K562 (cell line): ENCODE results near the gene NDUFA5. TPM values are rescaled to one million over a fixed set of nuclear protein-coding genes. Genes with fewer than 3 reads are reported as not detected.

Experiments used
- ATAC-seq: fragments of 200-7000 bp; cut with Tn5 transposase; 3 replicates; pipeline ENCODE4 v1.9.1; 2020; ENCODE audit warnings: moderate library complexity
- BruUV-seq: library from RNA; stranded (reverse); fragments of 400-500 nt; replicated peaks from 2 replicates; lab custom pipeline; 2021; lab: Mats Ljungman, UMichigan
- CTCF ChIA-PET: fragments of 300-600 bp; formaldehyde crosslinking; extraction: SDS; loops from one replicate; lab custom pipeline; 2021; ENCODE audit warnings: low intra/inter-chr PET ratio; lab: Yijun Ruan, JAX
- POLR2A ChIA-PET: fragments of 300-600, 350-650 bp; sonication (Branson Sonifier 250); formaldehyde crosslinking; extraction: SDS; loops from one replicate; lab custom pipeline; 2021; ENCODE audit warnings: antibody characterized with exemption, inconsistent platforms; lab: Yijun Ruan, JAX
- DNase-seq, 4 experiments: peaks; one replicate each; pipeline versions ENCODE4 v3.0.0 to v3.0.0-alpha.2; 2011 to 2018; ENCODE audit warnings: low spot score in 3 of 4, mixed read lengths in 3 of 4; ENCODE audit errors: extremely low read depth in 1 of 4
- FAIRE-seq: peaks from 2 replicates; lab custom pipeline; 2011; peaks lifted over from hg19 to GRCh38; lab: Jason Lieb, UNC
- H2AFZ ChIP-seq: 2 replicates; pipeline ENCODE4 v1.6.0; 2011; ENCODE audit warnings: low read depth, low read length, control low read depth, inconsistent platforms
- H3K27ac ChIP-seq: fragments of 200-600 bp; 3 replicates; pipeline ENCODE4 v1.8.0; 2011; ENCODE audit warnings: low read depth, mild to moderate bottlenecking, control low read depth, inconsistent platforms, low read length, moderate library complexity, mixed read lengths; ENCODE audit errors: extremely low read depth
- H3K27me3 ChIP-seq, 2 experiments: fragments of 300-600 bp in 1 of 2; 2 replicates in 1 of 2; 3 replicates in 1 of 2; pipeline versions ENCODE4 v1.6.0 to v1.8.0; 2011; ENCODE audit warnings: inconsistent platforms in 2 of 2, low read length in 2 of 2, mild to moderate bottlenecking in 1 of 2, mixed read lengths in 1 of 2, moderate library complexity in 1 of 2; ENCODE audit not compliant: control insufficient read depth in 2 of 2, insufficient read depth in 2 of 2
- H3K36me3 ChIP-seq: fragments of 300-600 bp; 3 replicates; pipeline ENCODE4 v1.8.0; 2011; ENCODE audit warnings: mild to moderate bottlenecking, low read length, inconsistent platforms; ENCODE audit not compliant: control insufficient read depth, insufficient read depth
- H3K4me1 ChIP-seq, 2 experiments: fragments of 200-600 bp in 1 of 2; replicated peaks in 1 of 2; 2 replicates in 1 of 2; 3 replicates in 1 of 2; pipeline versions ENCODE4 v1.5.1 to v1.8.0; 2011; ENCODE audit warnings: inconsistent platforms in 2 of 2, low read length in 2 of 2, mild to moderate bottlenecking in 1 of 2, mixed read lengths in 1 of 2, moderate library complexity in 1 of 2; ENCODE audit not compliant: control insufficient read depth in 2 of 2, insufficient read depth in 2 of 2
- H3K4me2 ChIP-seq: 2 replicates; pipeline ENCODE4 v1.6.1; 2011; ENCODE audit warnings: low read length, control low read depth, inconsistent platforms, mixed read lengths; ENCODE audit not compliant: insufficient read depth
- H3K4me3 ChIP-seq: fragments of 200-600 bp; sonication (generic), shearing (Covaris generic); 2 replicates; pipeline ENCODE4 v1.5.1; 2016; ENCODE audit warnings: control low read depth, inconsistent platforms
- H3K79me2 ChIP-seq: fragments of 200-600 bp; 3 replicates; pipeline ENCODE4 v1.8.0; 2011; ENCODE audit warnings: low read length, inconsistent platforms; ENCODE audit not compliant: control insufficient read depth, insufficient read depth
- H3K9ac ChIP-seq, 2 experiments: 2 replicates each; pipeline versions ENCODE4 v1.6.0 to v1.6.1; 2011; ENCODE audit warnings: low read depth in 2 of 2, low read length in 2 of 2, control low read depth in 1 of 2, inconsistent platforms in 1 of 2, mild to moderate bottlenecking in 1 of 2, mixed read lengths in 1 of 2; ENCODE audit not compliant: insufficient read depth in 1 of 2
- H3K9me1 ChIP-seq: one replicate; pipeline ENCODE4 v1.6.0; 2011; ENCODE audit warnings: inconsistent platforms, mild to moderate bottlenecking, low read length, moderate library complexity; ENCODE audit not compliant: control insufficient read depth, insufficient read depth
- H3K9me3 ChIP-seq: replicated peaks from 2 replicates; pipeline ENCODE4 v1.5.1; 2011; ENCODE audit warnings: low read depth, low read length, inconsistent platforms; ENCODE audit not compliant: control insufficient read depth, insufficient read depth
- H4K20me1 ChIP-seq: replicated peaks from 2 replicates; pipeline ENCODE4 v1.6.1; 2011; ENCODE audit warnings: low read length, inconsistent platforms, mixed read lengths; ENCODE audit not compliant: control insufficient read depth, insufficient read depth
- ARNT ChIP-seq, 2 experiments: fragments of 450-650 bp; IDR thresholded peaks; 2 replicates each; pipeline ENCODE4 v1.6.1; 2016; ENCODE audit warnings: mild to moderate bottlenecking in 1 of 2
- DMBX1 ChIP-seq: fragments of 250-450 bp; sonication (Bioruptor Pico); IDR thresholded peaks from 2 replicates; pipeline ENCODE4 v1.8.0; 2022; ENCODE audit warnings: inconsistent platforms, mild to moderate bottlenecking, moderate library complexity, borderline replicate concordance
- ETS2 ChIP-seq: IDR thresholded peaks from 2 replicates; pipeline ENCODE4 v1.6.1; 2016; ENCODE audit warnings: borderline replicate concordance, missing genetic modification characterization, mild to moderate bottlenecking, moderate library complexity, missing compliant biosample characterization; ENCODE audit not compliant: poor library complexity, severe bottlenecking
- HMG20B ChIP-seq: fragments of 250-450 bp; sonication (Bioruptor Pico); IDR thresholded peaks from 2 replicates; pipeline ENCODE4 v1.5.0; 2021; ENCODE audit warnings: mild to moderate bottlenecking
- KLF1 ChIP-seq: fragments of 450-650 bp; IDR thresholded peaks from 2 replicates; pipeline ENCODE4 v1.6.1; 2016; ENCODE audit warnings: missing genetic modification characterization, missing compliant biosample characterization
- MED1 ChIP-seq: sonication (generic); formaldehyde crosslinking; IDR thresholded peaks from 2 replicates; pipeline ENCODE4 v1.8.1; 2023; ENCODE audit warnings: missing genetic modification reagents, borderline replicate concordance
- POLR2G ChIP-seq: fragments of 200-400 bp; formaldehyde crosslinking; IDR thresholded peaks from 2 replicates; pipeline ENCODE4 v1.6.1; 2017; ENCODE audit warnings: low read depth, mild to moderate bottlenecking, antibody characterized with exemption, low read length, moderate library complexity
- SAP30 ChIP-seq: fragments of 200-600 bp; sonication (generic); IDR thresholded peaks from 2 replicates; pipeline ENCODE4 v1.6.1; 2012; ENCODE audit warnings: borderline replicate concordance, low read depth, mild to moderate bottlenecking, moderate library complexity, low read length, control low read depth, inconsistent platforms; ENCODE audit not compliant: insufficient read depth, poor library complexity, severe bottlenecking
- SP1 ChIP-seq: sonication (generic); formaldehyde crosslinking; IDR thresholded peaks from 2 replicates; pipeline ENCODE4 v1.8.1; 2022; ENCODE audit warnings: mild to moderate bottlenecking, missing genetic modification reagents
- TFAM ChIP-seq: fragments of 250-450 bp; sonication (Bioruptor Pico); conservative IDR thresholded peaks from 2 replicates; pipeline ENCODE4 v1.5.0; 2021; ENCODE audit warnings: mild to moderate bottlenecking, moderate library complexity
- ZBTB8A ChIP-seq: fragments of 450-650 bp; IDR thresholded peaks from 2 replicates; pipeline ENCODE4 v1.6.1; 2018; ENCODE audit warnings: mild to moderate bottlenecking, moderate library complexity; ENCODE audit not compliant: partially characterized antibody
- ZNF449 ChIP-seq: fragments of 250-450 bp; sonication (Bioruptor Pico); IDR thresholded peaks from 2 replicates; pipeline ENCODE4 v1.8.0; 2022; ENCODE audit warnings: moderate library complexity, mild to moderate bottlenecking, inconsistent platforms
- ZNF668 ChIP-seq: fragments of 250-450 bp; sonication (Bioruptor Pico); IDR thresholded peaks from 2 replicates; pipeline ENCODE4 v1.8.0; 2022; ENCODE audit warnings: mild to moderate bottlenecking, inconsistent platforms
- ZNF79 ChIP-seq: fragments of 250-450 bp; sonication (Bioruptor Pico); IDR thresholded peaks from 2 replicates; pipeline ENCODE4 v1.4.0; 2020; ENCODE audit warnings: low read depth, mild to moderate bottlenecking, moderate library complexity
- WGBS: fragments of 100-300 bp; shearing (Covaris generic); methylation state at CpG from one replicate; pipeline ENCODE4 v1.1.6; 2016; ENCODE audit warnings: low coverage, mixed read lengths; ENCODE audit not compliant: insufficient coverage; ENCODE audit errors: missing lambda C conversion rate; 5-methylcytosine and 5-hydroxymethylcytosine counted together
- in situ Hi-C: fragments of 300-500 bp; cut with MboI; formaldehyde crosslinking; loops from 4 replicates; pipeline ENCODE4 v1.15.0; 2018; ENCODE audit warnings: inconsistent platforms, mixed read lengths
- intact Hi-C: fragments of 100-400 bp; cut with micrococcal nuclease; formaldehyde crosslinking; loops from 2 replicates; pipeline ENCODE4 v1.14.2; 2022
- polyA plus RNA-seq, 8 experiments: library from polyadenylated mRNA; depleted of rRNA in 4 of 8; stranded (reverse) in 5 of 8; unstranded in 3 of 8; fragments of >200 nt; fragmentation: Nextera tagmentation in 2 of 8; fragmentation: Illumina TruSeq in 1 of 8; extraction: Ambion mirVana in 2 of 8; extraction: Trizol in 1 of 8; gene quantifications; 2 replicates each; pipeline versions ENCODE4 v1.2.1 to v1.2.3, GENCODE V29; 2011 to 2014; ENCODE audit warnings: inconsistent platforms in 1 of 8, missing spikeins in 1 of 8
- total RNA-seq, 7 experiments: library from RNA; depleted of rRNA in 6 of 7; stranded (reverse); fragments of >200 nt in 6 of 7; fragmentation: Illumina TruSeq in 2 of 7; extraction: Trizol in 2 of 7; gene quantifications; 2 replicates each; pipeline versions ENCODE4 v1.2.1 to v1.2.3, GENCODE V29; 2011 to 2021; ENCODE audit warnings: low replicate concordance in 1 of 7
- TF ChIP-seq, protein P1 (sequence below), 2 experiments: IDR thresholded peaks; 2 replicates each; pipeline ENCODE4 v1.6.1; 2011; ENCODE audit warnings: borderline replicate concordance in 1 of 2, control low read depth in 1 of 2, low read depth in 1 of 2, low read length in 1 of 2, mild to moderate bottlenecking in 1 of 2, mixed read lengths in 1 of 2, moderate library complexity in 1 of 2; ENCODE audit not compliant: insufficient read depth in 1 of 2, insufficient read length in 1 of 2, poor library complexity in 1 of 2, severe bottlenecking in 1 of 2; ENCODE audit errors: extremely low read depth in 1 of 2
- TF ChIP-seq, protein P2 (sequence below): fragments of 250-450 bp; sonication (Bioruptor Pico); IDR thresholded peaks from 2 replicates; pipeline ENCODE4 v1.9.0; 2021; ENCODE audit warnings: mild to moderate bottlenecking

Gene NDUFA5
- total and polyA plus RNA-seq, 9 of the 15 experiments (the other 6 are each of a cell fraction or from before 2014, with no cell fraction given) = 155 to 677 (median 269) TPM

- Histone ChIP-seq H3K27me3 (no peaks in the 10 kb centered on the region), H3K9me3 (no peaks in the 10 kb centered on the region; the same call in 1 of the 2 replicates), H3K9me1 (no peaks in the 10 kb centered on the region), H3K4me2 (no peak overlapping the region), H3K4me1 (peaks cover 0 to 21% of the 10 kb centered on the region in 2 experiments; a peak in 4 of 5 replicates), H3K79me2 (no peaks in the 10 kb centered on the region), H3K9ac (no peak overlapping the region), H3K36me3 (no peaks in the 10 kb centered on the region; the same call in 2 of the 3 replicates), H2AFZ (peak overlapping the region; percentile 91), H3K27ac (no peak overlapping the region; the same call in 2 of the 3 replicates), H4K20me1 (no peaks in the 10 kb centered on the region), H3K4me3 (no peak overlapping the region)
- in situ Hi-C loops (no loop called here), intact Hi-C loops (no loop called here)
- 56% methylated on average over 8 of the region's 8 CpGs for WGBS
- BruUV-seq = no TSS peak
- FAIRE-seq (no peak), DNase-seq (no peak), ATAC-seq (no peak; the same call in 2 of the 3 replicates)
- ChIA-PET CTCF (no interaction called here), POLR2A (interaction anchor here (0.6 to 1.6 kb wide), 4 partner anchors 11 to 219 kb away, joined by 3 to 7 read pairs (median 4); partner anchors contain the start of gene NDUFA5)
- TF ChIP-seq MED1 (no peak), TFAM (CRISPR knock-in tag) (no peak), KLF1 (tag) (no peak), HMG20B (CRISPR knock-in tag) (0 out of 2 replicates have a peak, but pooled peaks have one; percentile 70), SP1 (CRISPR knock-in tag) (no peak), POLR2G (no peak), ETS2 (tag) (peak; percentile 76), ARNT (IDR thresholded peaks at IDR 0.05) (no peak), ZNF79 (CRISPR knock-in tag) (peak; percentile 98), DMBX1 (CRISPR knock-in tag) (peak; percentile 99), ZNF668 (CRISPR knock-in tag) (peak; percentile 98), SAP30 (no peak), ZBTB8A (no peak), ZNF449 (CRISPR knock-in tag) (peak; percentile 97)
- TF ChIP-seq, protein P1, sequence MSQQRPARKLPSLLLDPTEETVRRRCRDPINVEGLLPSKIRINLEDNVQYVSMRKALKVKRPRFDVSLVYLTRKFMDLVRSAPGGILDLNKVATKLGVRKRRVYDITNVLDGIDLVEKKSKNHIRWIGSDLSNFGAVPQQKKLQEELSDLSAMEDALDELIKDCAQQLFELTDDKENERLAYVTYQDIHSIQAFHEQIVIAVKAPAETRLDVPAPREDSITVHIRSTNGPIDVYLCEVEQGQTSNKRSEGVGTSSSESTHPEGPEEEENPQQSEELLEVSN (IDR thresholded peaks at IDR 0.05; ENCODE audit: borderline replicate concordance in 1 of 2, extremely low read depth in 1 of 2, insufficient read depth in 1 of 2, insufficient read length in 1 of 2, low read depth in 1 of 2, low read length in 1 of 2, poor library complexity in 1 of 2, severe bottlenecking in 1 of 2) = peak in 1 of 2 experiments; percentile 27
- TF ChIP-seq, protein P2, sequence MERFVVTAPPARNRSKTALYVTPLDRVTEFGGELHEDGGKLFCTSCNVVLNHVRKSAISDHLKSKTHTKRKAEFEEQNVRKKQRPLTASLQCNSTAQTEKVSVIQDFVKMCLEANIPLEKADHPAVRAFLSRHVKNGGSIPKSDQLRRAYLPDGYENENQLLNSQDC = no peak
Measured at GRCh38 chr7:123499211-123499970, 58.2 kb downstream of the NDUFA5 start.
